IPS DF 6.9 (cell line): Measurements from ENCODE around the gene ZNF610.
A peak's percentile ranks its signal among the peaks of the same experiment; 100 is the strongest.

Source experiments
- DNase-seq: peaks from one replicate; pipeline ENCODE4 v3.0.0-alpha.2; 2013; ENCODE audit warnings: low read depth, low spot score
- H3K27ac ChIP-seq: one replicate; pipeline ENCODE4 v1.5.1; 2013; ENCODE audit warnings: low read length, control low read depth
- H3K27me3 ChIP-seq: 2 replicates; pipeline ENCODE4 v1.6.1; 2013; ENCODE audit warnings: mild to moderate bottlenecking, low read length; ENCODE audit not compliant: control insufficient read depth, insufficient read depth
- H3K36me3 ChIP-seq: 2 replicates; pipeline ENCODE4 v1.6.1; 2013; ENCODE audit warnings: low read length; ENCODE audit not compliant: control insufficient read depth, insufficient read depth
- H3K4me1 ChIP-seq: 2 replicates; pipeline ENCODE4 v1.6.1; 2013; ENCODE audit warnings: low read length; ENCODE audit not compliant: control insufficient read depth, insufficient read depth
- H3K4me3 ChIP-seq: 2 replicates; pipeline ENCODE4 v1.5.1; 2013; ENCODE audit warnings: mild to moderate bottlenecking, low read length
- H3K9me3 ChIP-seq: 2 replicates; pipeline ENCODE4 v1.6.1; 2013; ENCODE audit warnings: low read length, inconsistent platforms; ENCODE audit not compliant: control insufficient read depth, insufficient read depth
- WGBS: extraction: QIAGEN DNeasy Blood & Tissue Kit; methylation state at CpG from one replicate; pipeline ENCODE4 v1.1.7; 2013; ENCODE audit warnings: mixed read lengths, missing lambda C conversion rate; ENCODE audit not compliant: insufficient read length, insufficient coverage; 5-methylcytosine and 5-hydroxymethylcytosine counted together

The ZNF610 gene

DNA sequence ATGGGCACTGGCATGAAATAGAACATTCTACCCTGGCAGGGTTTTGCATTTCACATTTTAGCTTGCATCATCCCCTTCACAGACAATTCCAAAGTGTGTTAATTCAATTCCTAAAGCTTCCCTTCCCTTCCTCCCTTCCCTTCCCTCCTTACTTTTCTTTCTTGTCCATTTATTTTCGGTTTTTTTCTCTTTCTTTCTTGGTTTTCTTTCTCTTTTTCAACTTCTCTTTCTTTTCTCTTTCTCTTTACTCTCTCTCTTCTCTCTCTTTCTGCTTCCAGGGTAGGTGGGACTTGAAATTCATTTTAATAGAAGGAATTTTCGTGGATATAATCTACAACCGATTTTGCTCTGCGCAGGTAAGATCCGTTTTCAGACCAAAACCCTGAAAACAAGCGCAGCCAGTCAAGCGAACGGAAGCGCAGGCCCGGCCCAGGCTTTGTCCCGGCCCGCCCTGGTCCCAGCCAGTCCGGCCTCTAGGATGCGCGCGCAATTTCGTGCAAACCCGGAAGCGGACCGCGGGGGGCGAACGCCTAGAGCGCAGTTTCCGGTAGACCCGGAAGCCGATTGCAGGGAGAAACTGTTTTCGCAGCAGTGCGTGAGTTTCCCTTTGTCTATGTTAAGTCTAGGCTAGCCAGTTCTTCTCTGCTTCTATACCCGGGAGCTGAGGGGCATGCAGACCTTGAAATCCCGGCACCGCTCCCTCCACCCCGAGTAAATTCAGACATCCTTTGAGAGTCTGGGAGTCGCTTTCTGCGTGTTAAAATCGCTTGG, 61.5 kb downstream of the ZNF610 start, which contains the start of gene ZNF528:
Gene ZNF528 (plus strand): TSS at position 540 of the 771 bp plus-strand sequence. CDS start 4,165 bp downstream, outside the sequence.
- peak; percentile 79 for DNase-seq
- Histone ChIP-seq H3K4me3 (peak within 1 kb of the TSS; percentile 70; the same call in 1 of the 2 replicates), H3K4me1 (no peaks in the 10 kb centered on the region), H3K27ac (no peak within 1 kb of the TSS), H3K9me3 (no peaks in the 10 kb centered on the region), H3K36me3 (no peaks in the 10 kb centered on the region; the same call in 1 of the 2 replicates), H3K27me3 (no peaks in the 10 kb centered on the region)
- no CpG with 5 or more reads among the region's 36 CpGs for WGBS

DNA sequence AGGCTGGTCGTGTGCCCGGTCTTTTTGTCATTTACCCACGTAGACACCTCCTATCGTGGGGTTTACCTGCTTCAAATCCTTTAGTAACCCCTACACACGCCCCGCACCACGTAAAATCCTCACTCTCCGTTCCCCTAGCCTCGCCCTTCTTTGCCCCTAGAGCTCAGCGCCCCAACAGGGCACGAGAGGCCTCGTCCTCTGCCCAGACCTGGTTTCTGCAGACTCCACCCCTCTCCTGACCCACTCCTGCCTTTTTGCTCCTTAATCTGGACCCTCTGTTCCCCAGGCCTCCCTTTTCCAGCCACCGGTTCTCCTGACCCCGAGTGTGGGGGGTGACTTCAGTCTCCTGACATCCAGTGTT, 62.0 kb downstream of the ZNF610 start:
- H3K4me1 ChIP-seq = no peaks in the 10 kb centered on the region
- H3K27ac ChIP-seq = no peak overlapping the region
- H3K36me3 ChIP-seq = no peaks in the 10 kb centered on the region; the same call in 1 of the 2 replicates
- H3K27me3 ChIP-seq = no peaks in the 10 kb centered on the region
- peak overlapping the region; percentile 70; the same call in 1 of the 2 replicates for H3K4me3 ChIP-seq
- no peaks in the 10 kb centered on the region for H3K9me3 ChIP-seq
- WGBS = no CpG with 5 or more reads among the region's 14 CpGs
- DNase-seq = no peak

DNA sequence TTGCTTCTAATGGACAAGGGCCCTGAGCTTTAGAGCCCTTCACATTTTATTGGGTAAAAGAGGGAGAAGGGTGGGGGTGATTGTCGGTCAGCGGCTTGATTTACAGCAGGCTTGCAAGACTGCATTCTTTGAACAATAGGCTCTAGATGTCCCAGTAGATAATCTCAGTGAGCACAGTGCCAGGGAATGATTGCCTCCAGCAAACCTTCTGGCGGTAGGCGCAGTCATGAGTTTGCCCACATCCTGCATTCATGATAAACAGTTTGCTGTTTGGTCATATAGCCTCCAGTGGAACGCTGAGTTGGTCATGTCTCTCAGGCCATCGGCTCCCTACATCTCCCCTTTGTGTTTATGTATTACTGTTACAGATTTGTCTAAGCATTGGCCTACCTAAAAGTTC, 74.2 kb downstream of the ZNF610 start:
- H3K4me1 ChIP-seq = no peaks in the 10 kb centered on the region
- H3K9me3 ChIP-seq = peaks cover 5% of the 10 kb centered on the region
- H3K4me3 ChIP-seq = no peak overlapping the region
- H3K27ac ChIP-seq = no peak overlapping the region
- H3K36me3 ChIP-seq = peaks cover 2% of the 10 kb centered on the region; the same call in 1 of the 2 replicates
- no CpG with 5 or more reads among the region's 6 CpGs for WGBS
- no peak for DNase-seq
- no peaks in the 10 kb centered on the region for H3K27me3 ChIP-seq

DNA sequence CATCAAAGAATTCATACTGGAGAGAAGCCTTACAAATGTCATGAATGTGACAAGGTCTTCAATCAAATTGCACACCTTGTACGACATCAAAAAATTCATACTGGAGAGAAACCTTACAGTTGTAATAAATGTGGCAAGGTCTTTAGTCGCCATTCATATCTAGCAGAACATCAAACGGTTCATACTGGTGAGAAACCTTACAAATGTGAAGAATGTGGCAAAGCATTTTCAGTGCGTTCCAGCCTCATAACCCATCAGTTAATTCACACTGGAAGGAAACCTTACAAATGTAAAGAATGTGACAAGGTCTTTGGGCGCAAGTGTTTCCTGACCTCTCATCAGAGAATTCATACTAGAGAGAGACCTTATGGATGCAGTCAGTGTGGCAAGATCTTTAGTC, 79.7 kb downstream of the ZNF610 start:
- H3K36me3 ChIP-seq = peaks cover 2% of the 10 kb centered on the region; the same call in 1 of the 2 replicates
- no peaks in the 10 kb centered on the region for H3K4me1 ChIP-seq
- no CpG with 5 or more reads among the region's 5 CpGs for WGBS
- no peak overlapping the region for H3K4me3 ChIP-seq
- no peak overlapping the region for H3K27ac ChIP-seq
- no peak for DNase-seq
- H3K27me3 ChIP-seq = no peaks in the 10 kb centered on the region
- H3K9me3 ChIP-seq = peaks cover 5% of the 10 kb centered on the region
